Breast epithelium (tissue), 4 donors: ENCODE results near the gene TAT. TPM values are rescaled to one million over a fixed set of nuclear protein-coding genes. Genes with fewer than 3 reads are reported as not detected.

Experiments used
- DNase-seq, 2 donors: peaks; one replicate each; pipeline ENCODE4 v3.0.0-alpha.2; 2019; ENCODE audit warnings: low spot score in 2 of 2
- H3K27ac ChIP-seq, 2 donors: fragments of 200-600 bp; sonication (generic) in 1 of 2; one replicate each; pipeline ENCODE4 v1.5.1; 2016 to 2019; ENCODE audit warnings: mild to moderate bottlenecking in 1 of 2
- H3K27me3 ChIP-seq, 2 donors: fragments of 200-600 bp; sonication (generic) in 1 of 2; one replicate each; pipeline versions ENCODE4 v1.5.1 to v1.6.0; 2017 to 2019; ENCODE audit warnings: control low read depth in 1 of 2, mild to moderate bottlenecking in 1 of 2
- H3K36me3 ChIP-seq: fragments of 200-600 bp; one replicate; pipeline ENCODE4 v1.5.1; 2019
- H3K4me1 ChIP-seq, 2 donors: fragments of 200-600 bp; sonication (generic); one replicate each; pipeline ENCODE4 v1.5.1; 2016 to 2019; ENCODE audit warnings: control low read depth in 1 of 2
- H3K4me3 ChIP-seq, 3 donors: fragments of 200-600 bp; sonication (generic); 1 replicate in 2 of 3; 2 replicates in 1 of 3; pipeline ENCODE4 v1.5.1; 2016 to 2019; ENCODE audit warnings: mild to moderate bottlenecking in 3 of 3, moderate library complexity in 2 of 3
- H3K9me3 ChIP-seq, 2 donors: fragments of 200-600 bp; sonication (generic) in 1 of 2; one replicate each; pipeline ENCODE4 v1.5.1; 2016 to 2019; ENCODE audit warnings: control low read depth in 1 of 2
- CTCF ChIP-seq, 3 donors: fragments of 450-650 bp; IDR thresholded peaks; one replicate each; pipeline ENCODE4 v1.5.1; 2016 to 2017; ENCODE audit warnings: antibody characterized with exemption in 3 of 3, mild to moderate bottlenecking in 3 of 3, moderate library complexity in 3 of 3
- POLR2A ChIP-seq: fragments of 450-650 bp; IDR thresholded peaks from one replicate; pipeline ENCODE4 v1.6.1; 2016; ENCODE audit warnings: antibody characterized with exemption, mild to moderate bottlenecking, moderate library complexity
- POLR2AphosphoS5 ChIP-seq, 3 donors: sonication (generic); formaldehyde crosslinking; IDR thresholded peaks; one replicate each; pipeline ENCODE4 v1.6.1; 2017; ENCODE audit warnings: antibody characterized with exemption in 3 of 3
- intact Hi-C: fragments of 100-400 bp; cut with DNase I; formaldehyde crosslinking; loops from one replicate; pipeline ENCODE4 v1.15.1; 2023; ENCODE audit warnings: low total_unique reads
- total RNA-seq, 3 donors: library from RNA; depleted of rRNA; stranded (reverse); fragments of >200 nt; gene quantifications; one replicate each; pipeline ENCODE4 v1.1.0, GENCODE V29; 2016

TAT gene
- total RNA-seq, 3 donors from 2014 or later, result 5.1 to 566 (median 212) TPM

DNA sequence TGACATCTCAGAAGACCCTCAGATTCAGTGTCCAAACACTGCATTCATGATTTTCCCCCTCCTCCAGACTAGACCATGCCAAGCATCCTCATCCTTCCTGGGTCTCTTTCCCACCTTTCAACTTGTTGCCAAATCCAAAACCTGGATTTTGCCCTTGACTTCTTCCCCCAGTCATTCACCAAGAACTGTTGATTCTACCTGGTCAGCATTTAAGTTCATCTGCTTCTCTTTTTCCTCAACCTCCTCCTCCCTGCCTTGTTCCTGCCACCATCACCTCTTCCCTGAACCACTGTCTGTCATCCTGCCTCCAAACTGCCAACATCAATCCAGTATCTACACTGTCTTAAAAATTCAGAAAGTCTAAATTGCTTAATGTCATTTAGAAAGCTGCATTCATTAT is 29.7 kb downstream of the TAT start:
- Histone ChIP-seq H3K4me1 (no peaks in the 10 kb centered on the region), H3K27ac (no peak overlapping the region), H3K27me3 (no peaks in the 10 kb centered on the region), H3K4me3 (no peak overlapping the region), H3K9me3 (no peaks in the 10 kb centered on the region), H3K36me3 (no peaks in the 10 kb centered on the region)
- no peak for TF ChIP-seq CTCF (IDR thresholded peaks at IDR 0.05)
- no peak for TF ChIP-seq POLR2AphosphoS5 (IDR thresholded peaks at IDR 0.05)
- TF ChIP-seq POLR2A, result no peak
- no peak for DNase-seq
- intact Hi-C loops, result no loop called here

GRCh38 chr16:71542377-71542776 is 34.5 kb downstream of the TAT start:
- no peaks in the 10 kb centered on the region for H3K4me1 ChIP-seq
- H3K9me3 ChIP-seq, result no peaks in the 10 kb centered on the region
- H3K4me3 ChIP-seq, result no peak overlapping the region
- no peaks in the 10 kb centered on the region for H3K36me3 ChIP-seq
- no peak overlapping the region for H3K27ac ChIP-seq
- H3K27me3 ChIP-seq, result no peaks in the 10 kb centered on the region
- TF ChIP-seq POLR2A (no peak), POLR2AphosphoS5 (IDR thresholded peaks at IDR 0.05) (no peak), CTCF (IDR thresholded peaks at IDR 0.05) (no peak)
- intact Hi-C loops, result no loop called here
- no peak for DNase-seq

- intact Hi-C loops, result no loop called here
- no peaks in the 10 kb centered on the region for H3K27me3 ChIP-seq
Observed at GRCh38 chr16:71537643-71538042, 39.2 kb downstream of the TAT start.

GRCh38 chr16:71536752-71537499 is 40.0 kb downstream of the TAT start:
- no peak for DNase-seq
- Histone ChIP-seq H3K27ac (no peak overlapping the region), H3K4me1 (no peaks in the 10 kb centered on the region), H3K4me3 (no peak overlapping the region), H3K27me3 (no peaks in the 10 kb centered on the region), H3K36me3 (no peaks in the 10 kb centered on the region), H3K9me3 (no peaks in the 10 kb centered on the region)
- intact Hi-C loops, result no loop called here
- TF ChIP-seq POLR2A, result no peak
- TF ChIP-seq POLR2AphosphoS5 (IDR thresholded peaks at IDR 0.05), result no peak
- TF ChIP-seq CTCF (IDR thresholded peaks at IDR 0.05), result no peak

More at GRCh38 chr16:71537643-71538042, 39.2 kb downstream of the TAT start:
- H3K27ac ChIP-seq, result no peak overlapping the region
- H3K4me1 ChIP-seq, result no peaks in the 10 kb centered on the region
- H3K9me3 ChIP-seq, result no peaks in the 10 kb centered on the region
- H3K36me3 ChIP-seq, result no peaks in the 10 kb centered on the region
- no peak overlapping the region for H3K4me3 ChIP-seq
- no peak for TF ChIP-seq POLR2A
- TF ChIP-seq CTCF (IDR thresholded peaks at IDR 0.05), result peak in 2 of 3 donors; percentile 41 to 43
- no peak for DNase-seq

- intact Hi-C loops, result no loop called here
- TF ChIP-seq POLR2A, result no peak
- no peak for DNase-seq
- Histone ChIP-seq H3K9me3 (no peaks in the 10 kb centered on the region), H3K4me3 (no peak overlapping the region), H3K4me1 (no peaks in the 10 kb centered on the region), H3K36me3 (no peaks in the 10 kb centered on the region), H3K27me3 (no peaks in the 10 kb centered on the region), H3K27ac (no peak overlapping the region)
Observed at GRCh38 chr16:71532366-71532765, 44.5 kb downstream of the TAT start.
